Neural cell (in vitro differentiated cells): ENCODE measurements around the gene FAM43B. TPM values are rescaled to one million over a fixed set of nuclear protein-coding genes. Genes with fewer than 3 reads are reported as not detected.

Experiments
- H2AFZ ChIP-seq: fragments of 200-600, 300-800 bp; sonication (generic), shearing (Covaris generic); 2 replicates; pipeline ENCODE4 v1.6.0; 2014; ENCODE audit warnings: low read depth, mild to moderate bottlenecking, antibody characterized with exemption, low read length, moderate library complexity
- H3F3A ChIP-seq: fragments of 200-600 bp; shearing (Covaris generic); 2 replicates; pipeline ENCODE4 v1.6.1; 2016; ENCODE audit warnings: mild to moderate bottlenecking, moderate library complexity, mixed read lengths, antibody characterized with exemption, low read length; ENCODE audit not compliant: insufficient read depth, poor library complexity, severe bottlenecking
- H3K27ac ChIP-seq: fragments of 200-600, 300-800 bp; sonication (generic), shearing (Covaris generic); 2 replicates; pipeline ENCODE4 v1.5.1; 2014; ENCODE audit warnings: mild to moderate bottlenecking, low read length, moderate library complexity
- H3K27me3 ChIP-seq: fragments of 300-800, 200-600 bp; sonication (generic), shearing (Covaris generic); 2 replicates; pipeline ENCODE4 v1.6.0; 2014; ENCODE audit warnings: mild to moderate bottlenecking, low read depth, low read length, moderate library complexity; ENCODE audit not compliant: insufficient read depth
- H3K36me3 ChIP-seq: fragments of 300-800, 200-600 bp; sonication (generic), shearing (Covaris generic); 2 replicates; pipeline ENCODE4 v1.5.1; 2014; ENCODE audit warnings: mild to moderate bottlenecking, antibody characterized with exemption, low read length, moderate library complexity; ENCODE audit not compliant: insufficient read depth
- H3K4me2 ChIP-seq: fragments of 300-800, 200-600 bp; sonication (generic), shearing (Covaris generic); 2 replicates; pipeline ENCODE4 v1.6.0; 2014; ENCODE audit warnings: mild to moderate bottlenecking, low read length
- H3K4me3 ChIP-seq: fragments of 300-800, 200-600 bp; sonication (generic), shearing (Covaris generic); 2 replicates; pipeline ENCODE4 v1.5.1; 2014; ENCODE audit warnings: mild to moderate bottlenecking, low read length, moderate library complexity
- H3K79me2 ChIP-seq: fragments of 200-600 bp; shearing (Covaris generic); replicated peaks from 2 replicates; pipeline ENCODE4 v1.6.0; 2014; ENCODE audit warnings: mild to moderate bottlenecking, low read length, moderate library complexity; ENCODE audit not compliant: insufficient read depth
- H3K9ac ChIP-seq: fragments of 300-800, 200-600 bp; sonication (generic), shearing (Covaris generic); 2 replicates; pipeline ENCODE4 v1.6.1; 2016; ENCODE audit warnings: mild to moderate bottlenecking, low read length, mixed read lengths
- H3K9me2 ChIP-seq: fragments of 200-600 bp; shearing (Covaris generic); 2 replicates; pipeline ENCODE4 v1.6.1; 2016; ENCODE audit warnings: mild to moderate bottlenecking, low read length, mixed read lengths; ENCODE audit not compliant: insufficient read depth
- H3K9me3 ChIP-seq: fragments of 200-600, 300-800 bp; sonication (generic), shearing (Covaris generic); 2 replicates; pipeline ENCODE4 v1.6.1; 2016; ENCODE audit warnings: mild to moderate bottlenecking, mixed run types, low read length, moderate library complexity, mixed read lengths
- H4K20me1 ChIP-seq: fragments of 200-600 bp; shearing (Covaris generic); 2 replicates; pipeline ENCODE4 v1.6.1; 2016; ENCODE audit warnings: mild to moderate bottlenecking, mixed run types; ENCODE audit not compliant: insufficient read depth
- EP300 ChIP-seq: fragments of 450-650 bp; conservative IDR thresholded peaks from 2 replicates; pipeline ENCODE4 v1.6.1; 2014; ENCODE audit warnings: antibody characterized with exemption, mild to moderate bottlenecking, moderate library complexity; ENCODE audit not compliant: poor library complexity, severe bottlenecking
- EZH2 ChIP-seq: fragments of 200-600, 300-800 bp; shearing (Covaris generic), sonication (generic); IDR thresholded peaks from 2 replicates; pipeline ENCODE4 v1.6.1; 2014; ENCODE audit warnings: antibody characterized with exemption, low read length, borderline replicate concordance, mild to moderate bottlenecking; ENCODE audit not compliant: insufficient read depth, poor library complexity, severe bottlenecking
- MXI1 ChIP-seq: fragments of 450-650 bp; conservative IDR thresholded peaks from 2 replicates; pipeline ENCODE4 v1.6.1; 2014; ENCODE audit warnings: antibody characterized with exemption, mild to moderate bottlenecking; ENCODE audit not compliant: poor library complexity, severe bottlenecking
- POLR2AphosphoS5 ChIP-seq: IDR thresholded peaks from 2 replicates; pipeline ENCODE4 v1.6.1; 2012
- RAD21 ChIP-seq: fragments of 450-650 bp; conservative IDR thresholded peaks from 2 replicates; pipeline ENCODE4 v1.6.1; 2014; ENCODE audit warnings: antibody characterized with exemption, mild to moderate bottlenecking, moderate library complexity
- SMC3 ChIP-seq: fragments of 450-650 bp; conservative IDR thresholded peaks from 2 replicates; pipeline ENCODE4 v1.6.1; 2014; ENCODE audit warnings: antibody characterized with exemption, mild to moderate bottlenecking, moderate library complexity; ENCODE audit not compliant: poor library complexity
- TAF1 ChIP-seq: IDR thresholded peaks from 2 replicates; pipeline ENCODE4 v1.6.1; 2012; ENCODE audit warnings: low read depth
- polyA plus RNA-seq: library from polyadenylated mRNA; depleted of rRNA; stranded (reverse); fragments of >200 nt; gene quantifications from 2 replicates; pipeline ENCODE4 v1.2.3, GENCODE V29; 2014
- TF ChIP-seq, protein P1 (sequence below): fragments of 450-650 bp; IDR thresholded peaks from 2 replicates; pipeline ENCODE4 v1.5.1; 2014; ENCODE audit warnings: antibody characterized with exemption, mild to moderate bottlenecking, moderate library complexity; ENCODE audit not compliant: poor library complexity, severe bottlenecking
- TF ChIP-seq, protein P2 (sequence below): IDR thresholded peaks from 2 replicates; pipeline ENCODE4 v1.6.1; 2012; ENCODE audit warnings: borderline replicate concordance

FAM43B gene
- polyA plus RNA-seq, 1 donor from 2014 or later = 1.3 TPM

DNA sequence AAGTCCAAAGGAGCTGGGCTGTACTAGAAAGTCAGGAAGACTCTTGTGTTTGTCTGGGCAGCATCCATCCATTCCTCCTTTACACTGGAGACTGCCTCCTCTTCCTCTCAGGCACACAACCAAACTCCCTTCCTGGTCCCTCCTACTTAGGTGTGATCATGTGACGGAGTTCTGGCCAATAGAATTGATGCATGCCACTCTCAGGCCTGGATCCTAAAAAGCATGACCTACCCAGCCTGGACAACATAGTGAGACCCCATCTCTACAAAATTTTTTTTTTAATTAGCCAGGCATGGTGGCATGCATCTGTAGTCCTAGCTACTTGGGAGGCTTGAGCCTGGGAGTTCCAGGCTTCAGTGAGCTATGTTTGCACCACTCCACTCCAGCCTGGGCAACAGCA is 8.6 kb downstream of the FAM43B start:
- H3K36me3 ChIP-seq = no peaks in the 10 kb centered on the region
- H3K4me3 ChIP-seq = no peak overlapping the region
- no peaks in the 10 kb centered on the region for H3K27me3 ChIP-seq
- H3K4me2 ChIP-seq = no peak overlapping the region
- TF ChIP-seq MXI1 = no peak
- TF ChIP-seq, protein P1, sequence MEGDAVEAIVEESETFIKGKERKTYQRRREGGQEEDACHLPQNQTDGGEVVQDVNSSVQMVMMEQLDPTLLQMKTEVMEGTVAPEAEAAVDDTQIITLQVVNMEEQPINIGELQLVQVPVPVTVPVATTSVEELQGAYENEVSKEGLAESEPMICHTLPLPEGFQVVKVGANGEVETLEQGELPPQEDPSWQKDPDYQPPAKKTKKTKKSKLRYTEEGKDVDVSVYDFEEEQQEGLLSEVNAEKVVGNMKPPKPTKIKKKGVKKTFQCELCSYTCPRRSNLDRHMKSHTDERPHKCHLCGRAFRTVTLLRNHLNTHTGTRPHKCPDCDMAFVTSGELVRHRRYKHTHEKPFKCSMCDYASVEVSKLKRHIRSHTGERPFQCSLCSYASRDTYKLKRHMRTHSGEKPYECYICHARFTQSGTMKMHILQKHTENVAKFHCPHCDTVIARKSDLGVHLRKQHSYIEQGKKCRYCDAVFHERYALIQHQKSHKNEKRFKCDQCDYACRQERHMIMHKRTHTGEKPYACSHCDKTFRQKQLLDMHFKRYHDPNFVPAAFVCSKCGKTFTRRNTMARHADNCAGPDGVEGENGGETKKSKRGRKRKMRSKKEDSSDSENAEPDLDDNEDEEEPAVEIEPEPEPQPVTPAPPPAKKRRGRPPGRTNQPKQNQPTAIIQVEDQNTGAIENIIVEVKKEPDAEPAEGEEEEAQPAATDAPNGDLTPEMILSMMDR = no peak
- no peak for TF ChIP-seq TAF1
- no peak for TF ChIP-seq EP300
- TF ChIP-seq, protein P2, sequence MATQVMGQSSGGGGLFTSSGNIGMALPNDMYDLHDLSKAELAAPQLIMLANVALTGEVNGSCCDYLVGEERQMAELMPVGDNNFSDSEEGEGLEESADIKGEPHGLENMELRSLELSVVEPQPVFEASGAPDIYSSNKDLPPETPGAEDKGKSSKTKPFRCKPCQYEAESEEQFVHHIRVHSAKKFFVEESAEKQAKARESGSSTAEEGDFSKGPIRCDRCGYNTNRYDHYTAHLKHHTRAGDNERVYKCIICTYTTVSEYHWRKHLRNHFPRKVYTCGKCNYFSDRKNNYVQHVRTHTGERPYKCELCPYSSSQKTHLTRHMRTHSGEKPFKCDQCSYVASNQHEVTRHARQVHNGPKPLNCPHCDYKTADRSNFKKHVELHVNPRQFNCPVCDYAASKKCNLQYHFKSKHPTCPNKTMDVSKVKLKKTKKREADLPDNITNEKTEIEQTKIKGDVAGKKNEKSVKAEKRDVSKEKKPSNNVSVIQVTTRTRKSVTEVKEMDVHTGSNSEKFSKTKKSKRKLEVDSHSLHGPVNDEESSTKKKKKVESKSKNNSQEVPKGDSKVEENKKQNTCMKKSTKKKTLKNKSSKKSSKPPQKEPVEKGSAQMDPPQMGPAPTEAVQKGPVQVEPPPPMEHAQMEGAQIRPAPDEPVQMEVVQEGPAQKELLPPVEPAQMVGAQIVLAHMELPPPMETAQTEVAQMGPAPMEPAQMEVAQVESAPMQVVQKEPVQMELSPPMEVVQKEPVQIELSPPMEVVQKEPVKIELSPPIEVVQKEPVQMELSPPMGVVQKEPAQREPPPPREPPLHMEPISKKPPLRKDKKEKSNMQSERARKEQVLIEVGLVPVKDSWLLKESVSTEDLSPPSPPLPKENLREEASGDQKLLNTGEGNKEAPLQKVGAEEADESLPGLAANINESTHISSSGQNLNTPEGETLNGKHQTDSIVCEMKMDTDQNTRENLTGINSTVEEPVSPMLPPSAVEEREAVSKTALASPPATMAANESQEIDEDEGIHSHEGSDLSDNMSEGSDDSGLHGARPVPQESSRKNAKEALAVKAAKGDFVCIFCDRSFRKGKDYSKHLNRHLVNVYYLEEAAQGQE = no peak
- TF ChIP-seq RAD21 = no peak
- no peaks in the 10 kb centered on the region for H3K9me2 ChIP-seq
- no peak overlapping the region for H3K27ac ChIP-seq
- no peaks in the 10 kb centered on the region for H3K9me3 ChIP-seq
- H3F3A ChIP-seq = no peaks in the 10 kb centered on the region
- no peaks in the 10 kb centered on the region for H4K20me1 ChIP-seq
- H3K79me2 ChIP-seq = no peaks in the 10 kb centered on the region
- no peak overlapping the region for H2AFZ ChIP-seq
- H3K9ac ChIP-seq = no peak overlapping the region

DNA sequence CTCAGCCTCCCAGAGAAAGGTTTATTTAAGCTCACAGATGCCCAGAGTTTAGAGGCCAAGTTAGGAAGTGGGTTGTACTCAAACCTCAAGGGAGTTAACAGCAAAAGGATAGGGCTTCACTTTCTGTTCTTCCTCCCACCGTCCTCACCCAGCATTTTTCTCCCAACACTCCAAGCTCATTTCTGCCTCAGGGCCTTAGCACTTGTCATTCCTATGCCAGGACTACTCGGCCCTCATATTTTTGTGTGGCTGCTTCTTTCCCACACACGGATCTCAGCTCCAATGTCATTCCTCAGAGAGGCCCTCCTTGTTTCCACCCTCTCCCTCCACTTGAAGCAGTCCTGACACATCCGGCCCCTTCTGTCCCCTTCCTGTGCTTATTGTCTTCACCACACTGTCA is 12.9 kb downstream of the FAM43B start:
- H3K36me3 ChIP-seq = no peaks in the 10 kb centered on the region
- no peak overlapping the region for H3K4me2 ChIP-seq
- TF ChIP-seq SMC3 (no peak), TAF1 (no peak), MXI1 (no peak), POLR2AphosphoS5 (no peak), EZH2 (no peak)
- TF ChIP-seq, protein P1 = no peak
- no peaks in the 10 kb centered on the region for H4K20me1 ChIP-seq
- no peaks in the 10 kb centered on the region for H3K27me3 ChIP-seq
- H3K9me2 ChIP-seq = no peaks in the 10 kb centered on the region
- no peaks in the 10 kb centered on the region for H3K79me2 ChIP-seq
- H3K9me3 ChIP-seq = no peaks in the 10 kb centered on the region
- H3K27ac ChIP-seq = no peak overlapping the region
- no peak overlapping the region for H2AFZ ChIP-seq
- no peaks in the 10 kb centered on the region for H3F3A ChIP-seq
- no peak overlapping the region for H3K4me3 ChIP-seq
- no peak overlapping the region for H3K9ac ChIP-seq
